ENCODE results near the gene GSG1L. TPM values are rescaled to one million over a fixed set of nuclear protein-coding genes. Genes with fewer than 3 reads are reported as not detected.

The GSG1L gene
- total RNA-seq, 1 experiment from 2014 or later: not detected

DNA sequence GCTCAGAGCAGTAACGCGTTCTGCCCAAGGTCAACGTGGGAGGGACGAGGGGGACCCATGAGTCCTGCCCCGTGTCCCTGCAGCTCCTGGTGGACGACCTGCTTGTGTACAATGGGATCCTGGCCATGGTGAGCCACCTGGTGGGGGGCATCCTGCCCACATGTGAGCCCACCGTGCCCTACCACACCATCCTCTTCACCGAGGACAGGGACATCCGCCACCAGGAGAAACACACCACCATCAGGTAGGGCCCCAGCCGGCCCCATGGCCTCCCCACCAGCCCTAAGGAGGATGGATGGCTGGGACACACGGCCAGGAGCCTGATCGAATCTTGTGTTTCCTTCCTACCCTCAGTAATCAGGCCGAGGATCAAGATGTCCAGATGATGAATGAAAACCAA, 286.0 kb downstream of the GSG1L start:
- Mint-ChIP-seq H3K4me3 (ENCODE audit: low read depth, unreplicated experiment) (no peak overlapping the region), H3K27me3 (ENCODE audit: unreplicated experiment) (no peaks in the 10 kb centered on the region), H3K36me3 (ENCODE audit: insufficient read depth, unreplicated experiment) (peaks cover 18% of the 10 kb centered on the region), H3K27ac (ENCODE audit: unreplicated experiment) (no peak overlapping the region), H3K4me1 (ENCODE audit: low read depth, unreplicated experiment) (no peaks in the 10 kb centered on the region), H3K9me3 (ENCODE audit: low read depth, unreplicated experiment) (no peaks in the 10 kb centered on the region)
- intact Hi-C loops (cut with micrococcal nuclease; ENCODE audit: unreplicated experiment): no loop called here
- BruUV-seq (replicated peaks): no TSS peak
- TF ChIP-seq, protein P1, sequence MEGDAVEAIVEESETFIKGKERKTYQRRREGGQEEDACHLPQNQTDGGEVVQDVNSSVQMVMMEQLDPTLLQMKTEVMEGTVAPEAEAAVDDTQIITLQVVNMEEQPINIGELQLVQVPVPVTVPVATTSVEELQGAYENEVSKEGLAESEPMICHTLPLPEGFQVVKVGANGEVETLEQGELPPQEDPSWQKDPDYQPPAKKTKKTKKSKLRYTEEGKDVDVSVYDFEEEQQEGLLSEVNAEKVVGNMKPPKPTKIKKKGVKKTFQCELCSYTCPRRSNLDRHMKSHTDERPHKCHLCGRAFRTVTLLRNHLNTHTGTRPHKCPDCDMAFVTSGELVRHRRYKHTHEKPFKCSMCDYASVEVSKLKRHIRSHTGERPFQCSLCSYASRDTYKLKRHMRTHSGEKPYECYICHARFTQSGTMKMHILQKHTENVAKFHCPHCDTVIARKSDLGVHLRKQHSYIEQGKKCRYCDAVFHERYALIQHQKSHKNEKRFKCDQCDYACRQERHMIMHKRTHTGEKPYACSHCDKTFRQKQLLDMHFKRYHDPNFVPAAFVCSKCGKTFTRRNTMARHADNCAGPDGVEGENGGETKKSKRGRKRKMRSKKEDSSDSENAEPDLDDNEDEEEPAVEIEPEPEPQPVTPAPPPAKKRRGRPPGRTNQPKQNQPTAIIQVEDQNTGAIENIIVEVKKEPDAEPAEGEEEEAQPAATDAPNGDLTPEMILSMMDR (IDR thresholded peaks at IDR 0.05; ENCODE audit: unreplicated experiment): no peak
- CTCF ChIA-PET: no interaction called here
- no peak for DNase-seq

DNA sequence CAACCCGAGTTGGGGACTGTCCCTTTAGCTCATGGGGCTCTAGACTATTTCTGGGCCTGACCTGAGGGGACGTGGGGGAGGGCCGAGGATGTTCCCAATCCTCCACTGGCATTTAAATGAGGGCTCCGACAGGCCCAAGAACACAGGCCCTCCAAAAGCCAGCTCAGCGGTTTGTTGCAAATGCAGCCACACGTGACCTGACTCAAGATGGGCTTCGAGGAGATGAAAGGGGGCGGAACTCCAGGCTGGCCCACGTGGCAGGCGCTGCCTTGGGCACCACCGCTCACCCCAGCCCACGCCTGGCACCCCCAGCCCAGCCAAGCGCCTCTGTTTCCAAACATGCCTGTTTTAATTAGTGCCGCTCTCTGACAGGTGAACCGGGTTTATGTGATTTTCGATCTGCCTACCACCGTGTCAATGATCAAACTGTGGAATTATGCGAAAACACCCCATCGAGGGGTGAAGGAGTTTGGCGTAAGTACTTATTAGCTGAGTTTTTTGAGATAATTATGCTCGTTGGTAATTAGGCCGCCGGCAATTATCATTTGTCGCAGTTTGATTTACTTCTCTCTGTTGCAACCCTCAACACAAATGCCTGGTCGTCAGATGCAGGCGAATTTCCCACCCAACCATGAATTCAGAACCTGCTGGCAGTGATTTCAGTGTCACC, 286.8 kb downstream of the GSG1L start:
- no TSS peak for BruUV-seq (replicated peaks)
- Mint-ChIP-seq H3K4me1 (ENCODE audit: low read depth, unreplicated experiment) (no peaks in the 10 kb centered on the region), H3K9me3 (ENCODE audit: low read depth, unreplicated experiment) (no peaks in the 10 kb centered on the region), H3K4me3 (ENCODE audit: low read depth, unreplicated experiment) (no peak overlapping the region), H3K27ac (ENCODE audit: unreplicated experiment) (no peak overlapping the region), H3K36me3 (ENCODE audit: insufficient read depth, unreplicated experiment) (peaks cover 19% of the 10 kb centered on the region), H3K27me3 (ENCODE audit: unreplicated experiment) (no peaks in the 10 kb centered on the region)
- CTCF ChIA-PET: interaction anchor here (0.5 to 0.9 kb wide), 2 partner anchors 14 to 247 kb away, joined by 3 to 4 read pairs; no protein-coding TSS in a partner anchor
- intact Hi-C loops (cut with micrococcal nuclease; ENCODE audit: unreplicated experiment): no loop called here
- no peak for DNase-seq
- TF ChIP-seq, protein P1 (IDR thresholded peaks at IDR 0.05; ENCODE audit: unreplicated experiment): no peak

DNA sequence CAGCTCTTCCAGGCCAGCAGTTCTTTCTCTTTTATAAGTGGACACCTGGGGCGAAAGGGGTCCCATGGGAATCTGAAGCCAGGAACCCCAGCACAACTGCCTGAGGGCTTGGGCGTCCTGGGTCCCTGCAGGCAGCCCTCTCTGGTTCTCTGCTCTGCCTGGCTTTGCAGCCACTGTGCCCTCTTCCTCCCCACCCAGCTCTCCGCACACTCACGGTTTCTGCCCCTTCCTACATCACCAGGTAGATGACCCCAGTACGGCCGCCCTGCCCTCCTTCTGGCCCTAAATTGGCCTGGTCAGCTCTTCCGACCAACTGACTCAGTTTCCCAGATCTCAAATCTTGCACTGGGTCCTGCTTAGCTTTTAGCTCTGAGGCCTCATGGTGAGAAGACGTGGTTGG, 288.3 kb downstream of the GSG1L start:
- H3K27me3 Mint-ChIP-seq (ENCODE audit: unreplicated experiment): no peaks in the 10 kb centered on the region
- H3K27ac Mint-ChIP-seq (ENCODE audit: unreplicated experiment): no peak overlapping the region
- H3K9me3 Mint-ChIP-seq (ENCODE audit: low read depth, unreplicated experiment): no peaks in the 10 kb centered on the region
- H3K4me3 Mint-ChIP-seq (ENCODE audit: low read depth, unreplicated experiment): no peak overlapping the region
- TF ChIP-seq, protein P1 (IDR thresholded peaks at IDR 0.05; ENCODE audit: unreplicated experiment): no peak
- peaks cover 27% of the 10 kb centered on the region for H3K36me3 Mint-ChIP-seq (ENCODE audit: insufficient read depth, unreplicated experiment)
- no TSS peak for BruUV-seq (replicated peaks)
- no peak for DNase-seq
- intact Hi-C loops (cut with micrococcal nuclease; ENCODE audit: unreplicated experiment): no loop called here
- CTCF ChIA-PET: no interaction called here
- no peaks in the 10 kb centered on the region for H3K4me1 Mint-ChIP-seq (ENCODE audit: low read depth, unreplicated experiment)

DNA sequence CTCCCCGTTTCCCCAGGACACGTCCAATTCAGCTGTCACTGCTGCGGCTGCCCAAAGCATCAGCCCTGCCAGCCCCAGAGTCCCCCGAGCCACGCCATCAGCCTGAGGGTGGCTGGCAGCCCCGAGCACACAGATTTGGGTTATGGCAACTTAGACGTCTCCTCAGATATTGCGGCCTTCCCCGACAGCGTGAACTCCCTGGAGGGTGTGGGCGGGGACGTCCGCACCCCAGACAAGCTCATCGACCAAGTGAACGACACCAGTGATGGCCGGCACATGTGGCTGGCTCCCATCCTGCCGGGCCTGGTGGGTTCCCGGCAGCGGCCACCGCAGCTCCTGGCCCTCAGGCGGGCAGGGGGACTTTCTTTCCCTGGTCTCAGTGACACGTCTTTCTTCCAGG, 288.7 kb downstream of the GSG1L start:
- Mint-ChIP-seq H3K27me3 (ENCODE audit: unreplicated experiment) (no peaks in the 10 kb centered on the region), H3K9me3 (ENCODE audit: low read depth, unreplicated experiment) (no peaks in the 10 kb centered on the region), H3K4me1 (ENCODE audit: low read depth, unreplicated experiment) (no peaks in the 10 kb centered on the region), H3K4me3 (ENCODE audit: low read depth, unreplicated experiment) (no peak overlapping the region), H3K27ac (ENCODE audit: unreplicated experiment) (no peak overlapping the region), H3K36me3 (ENCODE audit: insufficient read depth, unreplicated experiment) (peaks cover 25% of the 10 kb centered on the region)
- TF ChIP-seq, protein P1 (IDR thresholded peaks at IDR 0.05; ENCODE audit: unreplicated experiment): no peak
- BruUV-seq (replicated peaks): no TSS peak
- intact Hi-C loops (cut with micrococcal nuclease; ENCODE audit: unreplicated experiment): no loop called here
- CTCF ChIA-PET: no interaction called here
- no peak for DNase-seq
